HepG2 (cell line): Measurements from ENCODE around the gene ALDH3B1. TPM values are rescaled to one million over a fixed set of nuclear protein-coding genes. Genes with fewer than 3 reads are reported as not detected.

Experiments used
- ARNT2 ChIP-seq: sonication (generic); formaldehyde crosslinking; IDR thresholded peaks from 2 replicates; pipeline ENCODE4 v1.8.0; 2022; ENCODE audit warnings: mild to moderate bottlenecking, low read depth, missing genetic modification reagents, moderate library complexity
- CENPX ChIP-seq: sonication (generic); formaldehyde crosslinking; IDR thresholded peaks from 2 replicates; pipeline ENCODE4 v1.9.0; 2021; ENCODE audit warnings: mild to moderate bottlenecking, missing genetic modification reagents, moderate library complexity
- DMAP1 ChIP-seq: IDR thresholded peaks from 2 replicates; pipeline ENCODE4 v1.6.1; 2016
- FOXM1 ChIP-seq: sonication (generic); formaldehyde crosslinking; IDR thresholded peaks from 2 replicates; pipeline ENCODE4 v1.5.0; 2020; ENCODE audit warnings: missing genetic modification reagents
- GATA4 ChIP-seq: sonication (generic); IDR thresholded peaks from 2 replicates; pipeline ENCODE4 v1.6.1; 2016; ENCODE audit warnings: antibody characterized with exemption, low read depth, borderline replicate concordance
- HCFC1 ChIP-seq: fragments of 150-350 bp; IDR thresholded peaks from 2 replicates; pipeline ENCODE4 v1.6.1; 2014; ENCODE audit warnings: low read depth, low read length
- MBNL3 ChIP-seq: fragments of 250-450 bp; sonication (Bioruptor Pico); conservative IDR thresholded peaks from 2 replicates; pipeline ENCODE4 v1.8.0; 2022; ENCODE audit warnings: mild to moderate bottlenecking, inconsistent platforms
- NCOA1 ChIP-seq: sonication (generic); formaldehyde crosslinking; IDR thresholded peaks from 2 replicates; pipeline ENCODE4 v1.9.0; 2021; ENCODE audit warnings: missing genetic modification reagents
- PAX8 ChIP-seq: sonication (generic); formaldehyde crosslinking; IDR thresholded peaks from 2 replicates; pipeline ENCODE4 v1.8.0; 2022; ENCODE audit warnings: mild to moderate bottlenecking, missing genetic modification reagents, borderline replicate concordance
- PBX3 ChIP-seq: sonication (generic); formaldehyde crosslinking; IDR thresholded peaks from 2 replicates; pipeline ENCODE4 v1.8.1; 2023; ENCODE audit warnings: missing genetic modification reagents, inconsistent platforms, borderline replicate concordance
- SAFB2 ChIP-seq: sonication (generic); formaldehyde crosslinking; IDR thresholded peaks from 2 replicates; pipeline ENCODE4 v1.5.1; 2020; ENCODE audit warnings: missing genetic modification reagents, low read depth, mild to moderate bottlenecking, borderline replicate concordance
- SALL2 ChIP-seq: sonication (generic); formaldehyde crosslinking; IDR thresholded peaks from 2 replicates; pipeline ENCODE4 v1.8.1; 2023; ENCODE audit warnings: mild to moderate bottlenecking, missing genetic modification reagents, inconsistent platforms
- SAP130 ChIP-seq: IDR thresholded peaks from 2 replicates; pipeline ENCODE4 v1.6.1; 2016; ENCODE audit warnings: low read depth
- SMAD1 ChIP-seq: sonication (generic); formaldehyde crosslinking; IDR thresholded peaks from 2 replicates; pipeline ENCODE4 v1.4.0; 2020; ENCODE audit warnings: missing genetic modification reagents, low read depth, mild to moderate bottlenecking, borderline replicate concordance
- STAT6 ChIP-seq: sonication (generic); formaldehyde crosslinking; IDR thresholded peaks from 2 replicates; pipeline ENCODE4 v1.4.0; 2020; ENCODE audit warnings: missing genetic modification reagents, mild to moderate bottlenecking, borderline replicate concordance
- ZBTB14 ChIP-seq: sonication (generic); formaldehyde crosslinking; IDR thresholded peaks from 2 replicates; pipeline ENCODE4 v1.4.0; 2020; ENCODE audit warnings: missing genetic modification reagents
- ZNF121 ChIP-seq: sonication (generic); formaldehyde crosslinking; IDR thresholded peaks from 2 replicates; pipeline ENCODE4 v1.5.0; 2020; ENCODE audit warnings: mild to moderate bottlenecking, missing genetic modification reagents
- ZNF24 ChIP-seq: fragments of 450-650 bp; IDR thresholded peaks from 2 replicates; pipeline ENCODE4 v1.6.1; 2017; ENCODE audit warnings: antibody characterized with exemption, mild to moderate bottlenecking
- ZNF251 ChIP-seq: sonication (generic); formaldehyde crosslinking; IDR thresholded peaks from 2 replicates; pipeline ENCODE4 v1.9.0; 2021; ENCODE audit warnings: mild to moderate bottlenecking, missing genetic modification reagents
- ZNF292 ChIP-seq: sonication (generic); formaldehyde crosslinking; IDR thresholded peaks from 2 replicates; pipeline ENCODE4 v1.8.1; 2022; ENCODE audit warnings: mild to moderate bottlenecking, low read depth, missing genetic modification reagents, borderline replicate concordance
- ZNF3 ChIP-seq: IDR thresholded peaks from 2 replicates; pipeline ENCODE4 v1.7.0; 2017; ENCODE audit warnings: inconsistent platforms
- ZNF382 ChIP-seq: sonication (generic); formaldehyde crosslinking; IDR thresholded peaks from 2 replicates; pipeline ENCODE4 v1.5.0; 2020; ENCODE audit warnings: missing genetic modification reagents, mild to moderate bottlenecking, borderline replicate concordance
- polyA plus RNA-seq, 8 experiments: library from polyadenylated mRNA; depleted of rRNA in 3 of 8; stranded (reverse) in 7 of 8; unstranded in 1 of 8; fragments of >200 nt; fragmentation: Illumina TruSeq in 4 of 8; extraction: Trizol in 4 of 8; gene quantifications; 2 replicates each; pipeline versions ENCODE4 v1.2.1 to v1.2.3, GENCODE V29; 2011 to 2016; ENCODE audit warnings: low read depth in 4 of 8, missing spikeins in 1 of 8, mixed read lengths in 1 of 8; ENCODE audit not compliant: insufficient read depth in 1 of 8
- total RNA-seq, 5 experiments: library from RNA; depleted of rRNA; stranded (reverse); fragments of >200 nt; fragmentation: Illumina TruSeq; extraction: Trizol; gene quantifications; 2 replicates each; pipeline ENCODE4 v1.2.3, GENCODE V29; 2016; ENCODE audit warnings: low read depth in 1 of 5
- TF ChIP-seq, protein P1 (sequence below): sonication (generic); formaldehyde crosslinking; IDR thresholded peaks from 2 replicates; pipeline ENCODE4 v1.5.0; 2020; ENCODE audit warnings: missing genetic modification reagents
- TF ChIP-seq, protein P2 (sequence below): sonication (generic); formaldehyde crosslinking; IDR thresholded peaks from 2 replicates; pipeline ENCODE4 v1.5.0; 2020; ENCODE audit warnings: mild to moderate bottlenecking, low read depth, missing genetic modification reagents, borderline replicate concordance

Gene ALDH3B1
- total and polyA plus RNA-seq, 2 of the 13 experiments (the other 11 are each of a cell fraction or from before 2014, with no cell fraction given): 4.0 to 6.7 TPM

- TF ChIP-seq HCFC1 (no peak), ZNF24 (no peak), CENPX (CRISPR knock-in tag) (no peak), SAP130 (CRISPR knock-in tag) (peak; percentile 86), FOXM1 (CRISPR knock-in tag) (no peak), ZBTB14 (no peak), ZNF121 (no peak), ZNF251 (CRISPR knock-in tag) (no peak), SAFB2 (peak; percentile 30; the same call in 1 of the 2 replicates), PBX3 (CRISPR knock-in tag) (no peak), MBNL3 (no peak), DMAP1 (CRISPR knock-in tag) (no peak), ZNF382 (CRISPR knock-in tag) (no peak), ARNT2 (CRISPR knock-in tag) (peak; percentile 71; the same call in 1 of the 2 replicates), ZNF3 (CRISPR knock-in tag) (no peak), SALL2 (CRISPR knock-in tag) (no peak), GATA4 (peak; percentile 17; the same call in 1 of the 2 replicates), PAX8 (CRISPR knock-in tag) (no peak), STAT6 (CRISPR knock-in tag) (no peak), NCOA1 (CRISPR knock-in tag) (peak; percentile 73; the same call in 1 of the 2 replicates), ZNF292 (CRISPR knock-in tag) (peak; percentile 50; the same call in 1 of the 2 replicates), SMAD1 (CRISPR knock-in tag) (0 out of 2 replicates have a peak, but pooled peaks have one; percentile 59)
- TF ChIP-seq, protein P1, sequence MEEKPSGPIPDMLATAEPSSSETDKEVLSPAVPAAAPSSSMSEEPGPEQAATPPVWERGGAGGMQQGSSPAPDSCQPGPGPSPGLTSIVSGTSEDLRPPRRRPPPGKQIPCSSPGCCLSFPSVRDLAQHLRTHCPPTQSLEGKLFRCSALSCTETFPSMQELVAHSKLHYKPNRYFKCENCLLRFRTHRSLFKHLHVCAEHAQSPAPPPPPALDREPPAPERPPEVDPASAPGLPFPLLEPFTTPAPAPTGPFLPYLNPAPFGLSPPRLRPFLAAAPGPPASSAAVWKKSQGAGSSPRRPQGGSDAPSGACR (CRISPR knock-in tag): peak; percentile 89
- TF ChIP-seq, protein P2, sequence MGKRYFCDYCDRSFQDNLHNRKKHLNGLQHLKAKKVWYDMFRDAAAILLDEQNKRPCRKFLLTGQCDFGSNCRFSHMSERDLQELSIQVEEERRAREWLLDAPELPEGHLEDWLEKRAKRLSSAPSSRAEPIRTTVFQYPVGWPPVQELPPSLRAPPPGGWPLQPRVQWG: no peak
Observed at GRCh38 chr11:68040101-68040956, 30.2 kb downstream of the ALDH3B1 start (continued).
